Raji (cell line): Measurements from ENCODE around the gene FLNB.

Experiments
- POLR2A ChIP-seq: IDR thresholded peaks from 2 replicates; pipeline ENCODE4 v1.6.1; 2011; ENCODE audit warnings: low read depth, low read length, control low read depth; ENCODE audit not compliant: insufficient read depth

The FLNB gene

DNA sequence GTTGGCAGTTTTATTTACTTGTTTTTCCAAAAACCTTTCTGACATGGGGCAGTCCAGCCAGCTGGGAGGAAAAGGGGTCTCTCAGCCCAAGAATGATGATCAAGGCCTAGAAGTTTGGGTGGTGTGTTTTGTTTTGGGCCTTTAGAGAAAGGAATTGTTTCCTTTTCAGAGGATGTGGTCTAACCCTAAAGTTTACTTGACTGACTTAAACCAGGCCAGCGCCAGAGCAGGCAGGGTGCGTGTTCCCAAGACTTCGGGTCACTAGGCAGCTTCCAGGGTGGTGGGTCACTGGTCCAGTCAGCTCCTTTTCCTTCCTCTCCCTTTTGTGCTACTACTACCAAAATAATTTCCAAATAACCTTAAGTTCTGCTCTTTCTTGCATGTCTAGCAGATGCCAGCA, 4.9 kb downstream of the FLNB start:
- TF ChIP-seq POLR2A = no peak

DNA sequence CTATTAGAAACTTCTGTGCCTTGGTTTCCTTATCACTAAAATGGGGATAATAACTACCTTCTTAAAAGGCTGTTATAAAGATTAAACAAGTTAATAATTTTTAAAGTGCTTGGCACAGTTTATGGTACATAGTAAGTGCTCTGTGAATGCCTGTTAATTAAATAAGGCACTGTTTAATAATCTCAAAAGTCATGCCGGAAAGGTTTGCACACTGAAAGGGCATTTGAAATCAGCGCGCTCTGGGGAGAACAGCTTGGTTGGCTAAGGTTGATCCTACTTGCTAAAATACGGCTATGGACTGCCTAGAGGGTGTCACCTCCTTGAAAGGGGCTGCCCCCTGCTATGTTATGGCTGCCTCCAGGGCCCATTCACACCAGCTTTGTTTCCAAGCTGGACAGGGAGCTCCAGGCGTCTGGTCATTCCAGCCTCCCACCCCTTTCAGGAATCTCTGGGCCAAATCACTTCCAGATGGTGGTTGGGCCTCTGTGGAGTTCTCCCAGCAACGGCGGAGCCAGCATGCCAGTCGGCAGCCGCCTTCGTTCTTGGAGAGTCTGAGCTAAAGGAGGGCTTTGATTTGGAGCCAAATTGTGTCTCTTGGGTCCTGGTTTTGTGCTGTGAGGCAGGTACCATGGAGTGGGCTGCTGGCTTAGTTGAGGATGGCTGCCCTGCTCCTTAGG, 5.9 kb downstream of the FLNB start:
- TF ChIP-seq POLR2A = no peak

DNA sequence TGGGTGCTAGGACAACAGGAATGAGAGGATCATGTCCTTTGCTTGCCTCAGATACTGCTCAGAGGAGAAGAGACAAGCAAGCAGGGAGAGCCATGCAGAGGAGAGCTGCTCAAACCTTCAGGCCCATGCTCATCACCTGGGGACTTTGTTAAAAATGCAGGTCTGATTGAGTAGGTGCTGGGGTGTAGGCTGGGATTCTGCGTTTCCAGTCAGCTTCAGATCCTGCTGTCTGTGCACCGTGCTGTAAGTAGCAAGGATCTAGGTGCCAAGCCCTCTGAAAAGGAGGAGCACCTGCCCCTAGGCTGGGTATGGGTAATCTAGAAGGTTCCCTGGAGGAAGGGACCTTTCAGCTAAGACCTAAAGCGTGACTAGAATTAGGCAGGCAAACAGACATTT, 7.3 kb downstream of the FLNB start:
- TF ChIP-seq POLR2A = no peak

DNA sequence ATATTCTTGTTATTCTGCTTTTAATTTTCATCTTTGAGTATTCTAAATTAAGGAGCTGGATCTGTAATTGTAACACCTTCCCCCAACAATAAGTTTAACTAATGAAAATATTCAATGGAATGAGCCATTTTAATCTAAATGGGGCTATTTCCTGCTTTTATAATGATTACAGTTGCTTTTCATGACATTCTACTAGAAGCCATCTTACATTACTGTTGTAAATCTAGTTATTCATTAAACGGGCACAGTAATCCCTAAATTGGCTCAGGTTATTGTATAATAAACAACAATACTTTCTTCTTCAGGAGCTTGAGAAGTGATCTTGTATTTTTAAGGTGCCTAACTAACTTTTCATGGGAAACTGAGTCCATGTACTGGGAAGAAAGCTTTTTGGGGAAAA, 8.5 kb downstream of the FLNB start:
- no peak for TF ChIP-seq POLR2A

DNA sequence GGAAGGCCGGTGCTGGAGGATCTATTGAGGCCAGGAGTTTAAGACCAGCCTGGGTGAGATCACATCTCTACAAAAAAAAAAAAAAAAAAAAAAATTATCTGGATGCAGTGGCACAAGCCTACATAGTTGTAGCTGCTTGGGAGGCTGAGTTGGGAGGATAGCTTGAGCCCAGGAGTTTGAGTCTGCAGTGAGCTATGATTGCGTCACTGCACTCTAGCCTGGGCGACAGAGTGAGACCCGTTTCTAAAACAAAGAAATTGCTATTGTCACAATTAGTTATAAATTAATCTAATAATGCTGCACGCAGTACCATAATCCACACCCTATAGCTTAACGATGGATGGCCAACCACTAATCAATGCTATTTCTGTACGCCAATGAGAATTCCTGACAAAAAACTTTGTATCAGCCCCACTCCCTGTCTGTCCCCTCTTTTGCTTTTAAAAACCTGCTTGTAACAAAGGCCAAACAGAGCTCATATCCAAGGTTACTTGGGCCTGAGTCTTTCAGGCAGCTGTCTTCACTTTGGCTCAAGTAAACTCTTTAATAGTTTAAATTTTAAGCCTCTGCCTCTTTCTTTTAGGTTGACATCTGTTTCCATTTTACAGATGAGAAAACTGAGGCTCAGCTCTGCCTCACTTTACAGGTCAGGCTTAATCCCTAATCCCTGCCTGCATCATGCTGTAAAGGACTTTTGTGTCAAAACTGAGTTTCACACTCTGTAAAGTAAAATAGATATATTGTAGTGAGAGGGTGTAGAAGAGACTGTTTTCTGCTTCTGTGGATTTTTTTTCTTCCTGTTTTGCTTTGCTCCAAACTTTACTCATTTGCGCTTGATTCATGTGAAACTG, 10.9 kb downstream of the FLNB start:
- no peak for TF ChIP-seq POLR2A

DNA sequence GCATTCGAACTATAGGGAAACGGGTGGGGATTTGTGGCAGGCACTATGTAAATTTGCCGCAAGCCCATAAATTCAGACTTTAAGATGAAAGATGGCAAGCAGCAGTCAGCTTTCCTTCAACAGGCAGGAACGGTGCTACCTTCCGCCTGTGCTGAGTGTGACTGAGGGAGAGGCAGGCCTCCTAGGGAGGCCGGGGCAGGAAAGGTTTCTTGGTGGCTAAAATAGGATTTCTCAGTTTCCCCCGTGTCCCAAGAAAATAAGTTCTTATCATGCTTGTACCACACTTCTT, 12.5 kb downstream of the FLNB start:
- TF ChIP-seq POLR2A = no peak

DNA sequence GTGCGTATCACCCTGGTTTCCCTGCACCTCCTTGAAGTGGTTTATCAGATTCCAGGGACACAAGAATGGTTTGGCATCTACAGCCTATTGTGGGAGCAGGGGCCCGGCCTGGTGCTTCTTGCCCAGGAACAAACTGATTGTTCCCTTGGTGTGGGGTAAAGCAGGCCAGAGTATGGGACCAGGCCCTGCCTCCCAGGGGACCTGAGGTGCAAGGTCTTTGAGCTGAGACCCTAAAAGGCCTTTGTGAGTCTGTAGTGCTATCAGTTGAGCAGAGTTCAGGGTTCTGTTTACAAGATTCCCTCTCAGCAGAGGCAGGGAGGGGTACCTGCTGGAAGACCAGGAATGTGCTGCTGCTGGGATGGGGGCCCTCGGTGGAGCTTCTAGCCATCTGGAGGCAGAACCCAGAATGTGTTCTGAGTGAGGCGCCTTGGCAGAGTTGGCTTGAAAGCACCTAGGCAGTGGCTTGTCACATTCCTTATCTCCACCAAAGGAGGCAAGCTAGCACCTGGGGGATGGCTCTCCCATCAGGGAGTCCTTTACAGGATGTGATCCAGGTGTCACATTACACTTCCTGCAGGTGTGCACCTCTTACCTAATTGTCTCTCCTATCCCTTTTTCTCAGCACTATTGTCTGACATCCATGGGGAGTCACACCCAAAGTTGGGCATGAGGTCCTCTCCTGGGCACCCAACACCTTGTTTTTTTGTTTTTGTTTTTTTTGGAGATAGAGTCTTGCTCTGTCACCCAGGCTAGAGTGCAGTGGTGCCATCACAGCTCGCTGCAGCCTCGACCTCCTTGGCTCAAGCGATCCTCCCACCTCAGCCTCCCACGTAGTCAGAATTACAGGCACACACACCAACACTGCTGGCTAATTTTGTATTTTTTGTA, 13.1 kb downstream of the FLNB start:
- TF ChIP-seq POLR2A = no peak

DNA sequence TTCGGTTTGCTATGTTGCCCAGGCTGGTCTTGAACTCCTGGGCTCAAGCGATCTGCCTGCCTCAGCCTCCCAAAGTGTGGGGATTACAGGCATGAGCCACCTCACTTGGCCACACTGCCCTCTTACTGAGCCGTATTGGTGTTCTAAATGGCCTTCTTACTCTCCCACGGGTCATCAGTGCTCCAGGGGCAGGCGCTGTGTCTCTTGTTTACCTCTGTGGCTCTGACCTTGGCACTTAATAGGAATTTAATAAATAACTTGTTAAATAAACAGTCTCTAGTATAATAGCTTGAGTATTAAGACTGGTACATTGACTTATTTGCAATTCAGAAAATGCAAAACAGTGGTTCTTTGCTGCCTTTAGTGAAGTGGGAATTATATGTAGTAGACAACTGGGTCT, 13.7 kb downstream of the FLNB start:
- TF ChIP-seq POLR2A = no peak

DNA sequence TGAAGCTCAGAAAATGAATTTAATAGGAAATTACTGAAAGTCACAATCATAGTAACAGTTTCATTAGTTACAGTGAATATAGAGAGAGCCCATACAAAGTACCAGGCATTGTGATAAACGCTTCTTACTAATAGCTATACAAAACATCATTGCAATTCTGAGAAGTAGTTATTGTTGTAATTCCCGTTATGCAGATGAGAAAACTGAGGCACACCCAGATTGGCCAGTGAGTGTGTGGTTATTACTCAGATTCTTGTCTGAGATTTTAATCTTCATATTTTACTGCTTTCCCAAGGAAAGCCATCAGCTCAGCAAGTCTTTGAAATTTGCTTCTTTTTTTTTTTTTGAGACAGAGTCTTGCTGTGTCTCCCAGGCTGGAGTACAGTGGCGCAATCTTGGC, 14.3 kb downstream of the FLNB start:
- TF ChIP-seq POLR2A = no peak

DNA sequence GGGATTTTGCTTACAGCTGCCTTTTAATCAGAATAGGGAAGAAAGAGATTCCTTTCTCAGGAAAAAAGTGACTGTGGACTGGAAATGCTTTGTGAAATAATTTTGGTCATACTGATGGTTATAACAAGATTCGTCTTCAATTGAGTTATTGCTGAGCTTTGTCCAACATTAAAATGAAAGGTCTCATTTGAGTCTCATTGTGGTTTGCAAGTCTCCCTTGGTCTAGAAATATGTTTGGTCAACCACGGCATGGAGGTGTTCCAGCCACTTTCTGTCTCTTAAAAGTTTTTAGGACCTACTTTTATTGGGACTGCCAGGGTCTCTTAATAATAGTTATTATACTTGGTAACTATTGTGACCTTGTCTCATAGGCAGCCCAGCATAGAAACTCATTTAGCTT, 15.3 kb downstream of the FLNB start:
- TF ChIP-seq POLR2A = no peak

DNA sequence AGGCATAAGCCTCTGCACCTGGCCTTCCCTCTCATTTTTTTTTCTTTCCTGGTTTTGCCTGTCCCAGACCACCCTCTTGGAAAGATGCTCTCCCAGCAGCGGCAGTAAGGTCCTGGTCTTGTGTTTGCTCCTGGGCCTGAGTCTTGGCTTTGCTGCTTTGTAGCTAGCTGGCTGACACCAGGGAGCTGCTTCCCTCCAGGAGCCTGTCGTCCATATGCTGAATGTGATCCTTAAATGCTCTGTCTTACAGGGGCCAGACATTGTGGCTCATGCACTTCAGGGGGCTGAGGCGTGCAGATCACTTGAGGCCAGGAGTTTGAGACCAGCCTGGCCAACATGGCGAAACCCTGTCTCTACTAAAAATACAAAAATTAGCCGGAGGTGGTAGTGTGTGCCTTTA, 17.2 kb downstream of the FLNB start:
- no peak for TF ChIP-seq POLR2A

DNA sequence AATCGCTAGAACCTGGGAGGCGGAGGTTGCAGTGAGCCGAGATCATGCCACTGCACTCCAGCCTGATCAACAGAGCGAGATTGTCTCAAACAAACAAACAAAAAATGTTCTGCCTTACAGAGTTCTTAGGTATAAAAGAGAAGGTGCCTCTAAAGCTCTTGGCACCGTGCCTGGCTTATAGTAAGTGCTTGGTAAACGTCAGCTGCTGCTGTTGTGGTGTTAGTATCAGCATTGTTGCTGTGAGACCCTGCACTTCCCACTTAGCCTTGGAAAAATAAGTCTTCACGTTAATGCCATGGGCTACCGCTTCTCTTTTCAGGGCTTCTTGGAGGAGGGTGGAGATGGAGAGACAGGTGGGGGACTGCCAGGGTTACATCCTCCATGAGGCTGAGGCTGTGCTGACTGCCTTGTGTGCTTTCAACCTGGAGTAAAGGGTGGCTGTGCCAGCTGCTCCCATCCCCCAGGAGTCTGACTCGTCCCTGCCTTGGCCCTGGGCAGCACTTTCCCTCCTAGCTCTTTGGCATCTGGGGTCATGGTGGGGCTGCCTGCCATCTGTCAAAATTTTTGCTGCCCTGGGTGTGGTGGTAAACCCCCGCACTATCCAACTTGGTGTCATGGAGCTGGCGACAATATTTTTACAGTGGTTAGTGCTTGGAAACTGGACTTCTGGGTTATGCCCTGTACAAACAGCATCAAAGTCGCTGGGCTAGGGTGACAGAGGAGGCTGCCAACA, 17.8 kb downstream of the FLNB start:
- TF ChIP-seq POLR2A = no peak

DNA sequence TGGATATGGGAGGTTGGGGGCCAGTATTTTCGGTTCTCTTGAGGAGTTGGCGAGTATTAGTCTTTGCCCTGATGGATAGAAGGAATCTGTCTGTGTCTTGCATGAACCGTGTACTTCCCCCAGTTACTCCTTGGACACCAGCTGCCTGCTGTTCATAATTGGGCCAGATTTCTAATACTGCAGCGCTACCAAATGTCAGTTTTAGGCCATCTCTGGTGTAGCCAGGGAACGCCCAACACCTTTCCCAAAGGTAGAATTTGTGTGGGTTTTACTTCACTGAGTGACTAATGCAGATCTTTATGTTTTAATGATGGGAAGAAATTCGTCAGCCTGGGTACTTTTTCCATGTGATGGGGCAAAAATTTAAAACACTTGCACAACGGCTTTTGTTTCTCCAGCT, 18.4 kb downstream of the FLNB start:
- TF ChIP-seq POLR2A = no peak

DNA sequence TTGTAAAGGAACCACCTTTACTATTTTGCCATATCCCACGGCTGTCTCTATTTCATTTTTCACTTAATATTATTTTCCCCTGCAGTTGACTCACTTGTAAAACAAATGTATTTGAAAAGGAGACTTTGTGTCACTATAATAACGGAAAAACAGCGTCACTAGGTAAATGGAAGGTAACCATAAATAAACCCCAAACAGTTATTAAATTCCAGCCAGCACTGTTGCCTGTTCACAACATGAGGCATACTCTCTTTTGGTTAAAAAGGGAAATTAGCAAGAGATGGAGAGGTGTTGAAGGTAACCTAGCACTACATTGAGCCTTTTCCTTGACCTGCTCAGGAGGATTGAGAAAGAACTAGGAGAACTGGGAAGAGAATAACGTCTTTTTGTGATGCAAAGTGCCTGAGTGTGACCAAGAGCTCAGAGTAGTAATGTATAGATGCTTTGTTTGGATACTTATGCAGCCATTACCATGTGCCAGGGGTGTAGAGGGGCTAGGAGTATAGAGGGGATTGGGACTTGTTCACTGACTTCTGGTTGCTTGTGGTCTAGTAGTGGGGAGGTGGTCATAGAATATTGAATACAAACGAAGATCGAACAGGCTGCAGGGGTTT, 19.6 kb downstream of the FLNB start:
- no peak for TF ChIP-seq POLR2A

DNA sequence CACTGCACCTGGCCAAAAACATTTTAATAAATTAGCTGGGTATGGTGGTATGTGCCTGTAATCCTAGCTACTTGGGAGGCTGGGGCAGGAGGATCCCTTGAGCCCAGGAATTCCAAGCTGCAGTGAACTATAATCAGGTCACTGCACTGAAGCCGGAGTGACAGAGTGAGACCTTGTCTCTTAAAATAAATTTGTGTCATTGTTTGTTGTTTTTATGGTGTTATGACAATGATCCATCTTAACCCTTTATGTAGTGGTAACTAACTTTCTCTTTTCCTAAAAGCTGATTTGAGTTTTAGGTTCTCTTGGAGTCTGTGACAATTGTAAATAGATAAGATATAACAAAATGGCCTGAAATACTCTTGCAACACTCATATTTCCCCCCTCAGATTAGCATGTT, 20.7 kb downstream of the FLNB start:
- no peak for TF ChIP-seq POLR2A
